AG10803 (cell line): Measurements from ENCODE around the gene ZNF784.

Source experiments
- DNase-seq: peaks from one replicate; pipeline ENCODE4 v3.0.0; 2010; ENCODE audit warnings: low read depth
- H3K4me3 ChIP-seq: 2 replicates; pipeline ENCODE4 v1.5.1; 2011; ENCODE audit warnings: mild to moderate bottlenecking, low read length, control low read depth
- CTCF ChIP-seq: conservative IDR thresholded peaks from 2 replicates; pipeline ENCODE4 v1.5.1; 2011; ENCODE audit warnings: mild to moderate bottlenecking, low read length, control low read depth, inconsistent platforms

The ZNF784 gene

GRCh38 chr19:55663846-55664536, 39.6 kb upstream of the ZNF784 start:
- DNase-seq = no peak
- no peak for TF ChIP-seq CTCF
- no peak overlapping the region for H3K4me3 ChIP-seq

GRCh38 chr19:55661826-55662225, 37.5 kb upstream of the ZNF784 start:
- no peak for TF ChIP-seq CTCF
- H3K4me3 ChIP-seq = no peak overlapping the region
- no peak for DNase-seq

GRCh38 chr19:55660991-55661390, 36.6 kb upstream of the ZNF784 start:
- DNase-seq = no peak
- H3K4me3 ChIP-seq = no peak overlapping the region
- no peak for TF ChIP-seq CTCF

GRCh38 chr19:55660404-55660803, 36.0 kb upstream of the ZNF784 start:
- TF ChIP-seq CTCF = no peak
- H3K4me3 ChIP-seq = no peak overlapping the region

GRCh38 chr19:55659822-55660221, 35.5 kb upstream of the ZNF784 start:
- H3K4me3 ChIP-seq = no peak overlapping the region
- no peak for DNase-seq
- no peak for TF ChIP-seq CTCF

More at GRCh38 chr19:55660404-55660803, 36.0 kb upstream of the ZNF784 start:
- DNase-seq = no peak

- no peak for TF ChIP-seq CTCF
- no peak for DNase-seq
- no peak overlapping the region for H3K4me3 ChIP-seq
Observed at GRCh38 chr19:55658846-55659459, 34.6 kb upstream of the ZNF784 start.
